Mucosa of stomach (tissue), 1 donor: Measurements from ENCODE around the gene MAD1L1.

Source experiments
- H3K27me3 ChIP-seq: one replicate; pipeline ENCODE4 v1.7.0; 2013; ENCODE audit warnings: mild to moderate bottlenecking, low read length; ENCODE audit not compliant: control insufficient read depth, insufficient read depth
- H3K36me3 ChIP-seq: one replicate; pipeline ENCODE4 v1.7.0; 2013; ENCODE audit warnings: low read length; ENCODE audit not compliant: control insufficient read depth, insufficient read depth
- H3K4me1 ChIP-seq: one replicate; pipeline ENCODE4 v1.7.0; 2013; ENCODE audit warnings: mild to moderate bottlenecking, low read length; ENCODE audit not compliant: control insufficient read depth, insufficient read depth
- H3K4me3 ChIP-seq: one replicate; pipeline ENCODE4 v1.7.0; 2013; ENCODE audit warnings: low read length
- H3K9ac ChIP-seq: one replicate; pipeline ENCODE4 v1.7.0; 2013; ENCODE audit warnings: mild to moderate bottlenecking, low read length, moderate library complexity
- H3K9me3 ChIP-seq: one replicate; pipeline ENCODE4 v1.7.0; 2013; ENCODE audit warnings: mild to moderate bottlenecking, low read length, moderate library complexity; ENCODE audit not compliant: control insufficient read depth
- donor health status: Pancreatic carcinoma.

Gene MAD1L1

DNA sequence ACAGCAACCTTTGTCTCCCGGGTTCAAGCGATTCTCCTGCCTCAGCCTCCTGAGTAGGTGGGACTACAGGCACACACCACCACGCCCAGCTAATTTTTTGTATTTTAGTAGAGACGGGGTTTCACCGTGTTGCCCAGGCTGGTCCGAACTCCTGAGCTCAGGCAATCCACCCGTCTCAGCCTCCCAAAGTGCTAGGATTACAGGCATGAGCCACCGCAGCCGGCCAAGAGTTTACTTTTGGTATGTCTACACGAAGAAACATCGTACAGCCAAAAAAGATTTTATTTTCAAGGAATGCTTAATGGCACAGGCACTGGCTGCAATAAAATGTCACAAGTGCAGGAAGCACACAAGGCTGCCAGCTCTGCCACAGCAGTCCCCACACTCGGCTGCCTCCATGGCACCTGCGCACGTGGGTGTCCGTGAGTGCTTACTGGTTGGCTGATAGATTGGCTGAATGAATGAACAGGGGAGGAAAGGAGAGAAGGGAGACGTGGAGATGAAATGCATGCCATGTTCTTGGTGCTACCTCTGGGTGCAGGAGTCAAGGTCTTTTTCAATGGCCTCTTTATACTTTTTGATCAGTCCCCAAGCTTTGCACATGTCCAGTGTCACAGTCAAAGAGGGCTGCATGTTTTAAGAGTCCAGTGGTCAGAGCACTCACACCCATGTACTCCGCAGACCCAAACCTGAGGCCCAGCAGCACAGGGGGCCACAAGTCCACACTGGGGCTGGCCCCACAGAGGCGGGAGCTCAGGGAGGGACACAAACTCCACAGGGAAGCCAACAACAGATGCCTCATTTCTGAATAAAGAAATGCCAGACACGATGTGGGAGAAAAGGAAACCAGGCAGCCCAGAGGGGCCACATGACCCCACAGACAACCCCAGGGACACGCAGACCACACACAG lies 198.2 kb downstream of the MAD1L1 start:
- Histone ChIP-seq H3K9me3 (no peaks in the 10 kb centered on the region), H3K9ac (no peak overlapping the region)

DNA sequence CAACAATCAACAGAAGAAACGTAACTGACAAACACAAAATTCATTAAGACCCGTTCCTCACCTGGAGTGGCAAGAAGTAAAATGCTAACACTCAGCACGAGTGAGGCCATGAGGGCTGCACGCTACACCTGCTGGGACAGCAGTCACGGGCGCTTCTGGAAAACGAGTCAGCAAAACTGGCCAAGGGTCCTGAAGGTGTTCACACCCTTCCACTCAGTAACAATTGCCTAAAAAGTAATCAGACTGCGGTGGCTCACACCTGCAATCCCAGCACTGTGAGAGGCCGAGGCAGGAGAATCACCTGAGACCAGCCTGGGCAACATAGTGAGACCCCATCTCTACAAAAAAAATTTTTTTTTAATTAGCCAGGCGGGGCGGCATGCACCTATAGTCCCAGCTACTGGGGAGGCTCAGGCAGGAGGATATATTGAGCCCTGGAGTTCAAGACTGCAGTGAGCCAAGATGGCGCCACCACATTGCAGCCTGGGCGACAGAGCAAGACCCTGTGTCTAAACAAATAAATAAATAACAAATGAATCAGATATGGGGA lies 199.1 kb downstream of the MAD1L1 start:
- H3K9ac ChIP-seq: no peak overlapping the region
- H3K4me1 ChIP-seq: peaks cover 8% of the 10 kb centered on the region
- H3K27me3 ChIP-seq: no peaks in the 10 kb centered on the region
- no peak overlapping the region for H3K4me3 ChIP-seq
- H3K9me3 ChIP-seq: no peaks in the 10 kb centered on the region
- no peaks in the 10 kb centered on the region for H3K36me3 ChIP-seq

More for the DNA sequence above, 198.2 kb downstream of the MAD1L1 start:
- Histone ChIP-seq H3K4me3 (no peak overlapping the region), H3K4me1 (peaks cover 8% of the 10 kb centered on the region), H3K36me3 (no peaks in the 10 kb centered on the region), H3K27me3 (no peaks in the 10 kb centered on the region)

DNA sequence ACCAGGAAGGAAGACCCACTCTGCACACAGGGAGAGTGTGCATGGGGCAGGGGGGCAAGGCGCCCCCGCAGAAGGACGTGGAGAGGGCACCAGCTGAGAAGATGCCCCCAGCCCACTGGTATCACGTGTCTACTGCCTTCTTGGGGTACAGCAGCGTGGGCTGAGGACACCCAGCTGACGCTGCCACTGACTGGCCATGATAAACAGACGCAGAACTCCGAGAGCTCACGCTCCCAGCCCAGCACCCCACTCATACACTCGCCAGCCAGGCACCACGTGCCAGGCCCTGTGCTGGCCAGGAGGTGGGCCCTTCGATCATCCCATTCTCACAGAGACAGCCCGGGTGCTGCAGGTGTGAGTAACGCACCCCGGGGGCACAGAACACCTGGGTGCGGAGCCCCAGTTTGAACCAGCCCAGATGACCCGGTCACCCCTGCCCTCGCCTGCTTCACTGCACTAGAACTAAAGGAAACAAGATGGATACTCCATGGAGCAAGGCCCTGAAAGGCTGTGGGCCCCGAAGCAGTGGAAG lies 199.8 kb downstream of the MAD1L1 start:
- peaks cover 8% of the 10 kb centered on the region for H3K4me1 ChIP-seq
- no peaks in the 10 kb centered on the region for H3K36me3 ChIP-seq
- no peak overlapping the region for H3K9ac ChIP-seq
- no peaks in the 10 kb centered on the region for H3K9me3 ChIP-seq
- H3K27me3 ChIP-seq: no peaks in the 10 kb centered on the region
- H3K4me3 ChIP-seq: no peak overlapping the region

DNA sequence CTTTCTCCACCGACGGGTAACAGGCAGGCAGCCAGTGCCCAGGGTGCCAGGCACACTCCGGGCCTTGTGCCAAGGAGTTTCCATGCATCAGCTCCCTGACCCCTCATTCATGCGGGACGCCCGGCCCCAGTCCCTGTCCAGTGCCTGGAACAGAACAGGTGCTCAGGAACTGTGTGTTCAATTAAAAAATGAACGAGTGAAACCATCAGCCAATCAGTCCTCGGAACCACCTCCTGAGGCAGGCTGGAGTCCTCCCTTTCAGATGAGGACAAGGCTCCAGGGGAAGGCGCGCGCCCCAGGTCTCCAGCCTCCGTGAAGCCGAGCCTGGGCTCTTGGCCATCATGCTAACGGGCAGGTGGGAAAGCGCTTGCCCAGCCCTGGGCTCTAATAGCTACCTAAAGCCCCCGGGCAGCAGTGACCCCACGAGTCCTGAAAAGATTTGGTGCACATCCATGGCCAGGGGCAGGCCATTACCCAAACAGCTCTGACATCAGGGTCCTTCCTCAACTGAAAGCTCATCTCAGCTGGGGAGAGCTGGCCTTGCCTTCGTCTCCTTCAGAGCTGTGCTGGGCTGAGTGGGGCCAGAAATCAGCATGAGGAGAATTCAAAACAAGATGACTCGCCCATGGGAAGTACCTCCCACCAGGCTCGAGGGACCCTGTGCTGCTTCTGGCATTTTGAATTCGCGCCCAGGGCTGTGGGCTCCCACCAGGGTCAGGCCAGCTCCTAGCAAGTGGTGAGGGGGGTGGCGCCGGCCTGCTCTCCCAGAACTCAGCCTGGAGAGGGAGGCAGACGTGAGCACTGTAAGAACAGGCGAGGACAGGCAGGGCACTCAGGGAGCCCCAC lies 200.5 kb downstream of the MAD1L1 start:
- Histone ChIP-seq H3K9me3 (no peaks in the 10 kb centered on the region), H3K36me3 (no peaks in the 10 kb centered on the region), H3K27me3 (no peaks in the 10 kb centered on the region), H3K4me3 (no peak overlapping the region), H3K9ac (no peak overlapping the region), H3K4me1 (peaks cover 4% of the 10 kb centered on the region)

DNA sequence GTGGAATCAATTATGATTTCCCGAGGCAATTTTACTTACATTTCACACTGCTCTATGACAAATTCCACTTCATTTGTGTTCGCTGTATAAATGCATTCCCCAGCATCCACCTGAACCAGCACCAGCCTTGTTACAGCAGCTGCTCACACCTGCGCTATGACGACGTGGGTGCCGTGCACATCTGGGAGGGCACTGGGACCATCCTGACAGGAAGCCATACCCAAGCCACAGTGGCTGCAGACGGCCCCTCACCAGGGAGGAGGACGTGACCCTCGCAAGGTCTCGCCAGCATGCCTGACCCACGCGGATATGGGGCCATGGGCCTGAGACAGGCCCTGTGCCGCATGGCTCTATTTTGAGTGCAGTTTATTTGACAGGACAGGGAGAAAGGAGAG lies 201.3 kb downstream of the MAD1L1 start:
- Histone ChIP-seq H3K4me3 (no peak overlapping the region), H3K4me1 (no peaks in the 10 kb centered on the region), H3K9me3 (no peaks in the 10 kb centered on the region), H3K27me3 (no peaks in the 10 kb centered on the region), H3K9ac (no peak overlapping the region), H3K36me3 (no peaks in the 10 kb centered on the region)

DNA sequence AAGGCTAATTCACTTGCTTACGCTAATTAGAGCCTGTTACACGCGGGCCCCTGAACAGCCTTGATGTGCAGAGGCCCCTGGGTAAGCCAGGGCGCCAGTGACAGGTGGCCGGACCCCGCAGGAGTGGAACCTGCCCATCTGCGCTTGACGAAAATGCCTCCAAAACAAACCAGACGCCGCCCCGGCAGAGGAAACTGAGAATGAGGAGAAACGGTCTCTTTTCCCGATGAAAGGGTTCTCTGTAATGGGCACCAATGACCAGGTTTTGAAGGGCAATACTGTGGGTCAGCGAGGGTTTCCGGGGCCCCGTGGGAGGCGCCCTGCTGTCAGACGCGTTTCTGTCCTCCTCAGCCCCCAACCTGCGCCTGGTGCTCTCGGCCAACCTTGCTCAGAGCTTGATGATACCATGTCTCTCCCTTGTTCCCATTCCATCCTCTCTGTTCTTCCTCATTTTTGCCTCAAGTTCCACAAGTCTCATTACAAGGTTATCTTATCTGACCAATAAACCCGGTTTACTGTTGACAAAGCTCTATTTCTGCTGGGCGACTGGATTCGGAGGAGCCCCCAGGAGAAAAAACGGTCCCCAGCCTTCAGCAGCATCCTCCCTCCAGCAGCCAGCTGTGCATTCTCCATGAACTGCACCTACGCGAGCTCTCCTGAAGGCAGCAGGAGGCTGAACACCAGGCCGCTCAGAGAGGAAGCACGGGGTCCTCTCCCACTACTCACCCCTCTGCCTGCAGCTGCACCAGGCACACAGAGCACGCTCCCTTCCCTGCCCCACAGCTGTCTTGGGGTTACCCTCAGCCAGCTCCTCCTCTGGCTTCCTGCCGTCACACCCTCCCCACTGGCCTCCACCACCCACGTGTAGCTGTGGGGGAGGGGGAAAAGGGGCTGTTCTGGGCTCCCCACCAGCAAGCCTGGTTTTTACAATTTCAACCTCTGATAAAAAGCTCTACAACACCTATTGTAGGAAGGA lies 202.0 kb downstream of the MAD1L1 start:
- no peaks in the 10 kb centered on the region for H3K9me3 ChIP-seq
- no peaks in the 10 kb centered on the region for H3K27me3 ChIP-seq
- H3K36me3 ChIP-seq: no peaks in the 10 kb centered on the region
- H3K9ac ChIP-seq: no peak overlapping the region
- H3K4me1 ChIP-seq: no peaks in the 10 kb centered on the region
- H3K4me3 ChIP-seq: no peak overlapping the region

DNA sequence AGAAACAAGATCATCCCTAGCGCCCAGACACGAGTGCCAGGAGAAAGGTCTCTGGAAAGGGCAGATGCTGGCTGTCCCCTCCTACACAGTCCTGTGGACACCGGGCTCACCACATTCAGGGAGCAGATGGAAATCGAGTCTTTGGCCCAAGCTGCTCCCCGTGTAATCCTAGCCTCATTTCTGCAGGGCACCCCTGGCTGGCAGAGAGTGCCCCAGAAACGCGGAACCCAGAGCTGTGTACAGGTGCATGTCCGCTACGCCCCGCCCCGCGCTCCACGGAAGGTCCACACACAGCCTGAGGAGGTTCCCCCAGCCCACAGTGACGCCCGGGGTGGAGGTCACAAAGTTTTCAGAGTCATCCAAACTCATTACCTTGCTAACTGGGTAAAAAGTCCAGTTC lies 202.8 kb downstream of the MAD1L1 start:
- H3K4me1 ChIP-seq: no peaks in the 10 kb centered on the region
- no peaks in the 10 kb centered on the region for H3K27me3 ChIP-seq
- no peak overlapping the region for H3K9ac ChIP-seq
- no peak overlapping the region for H3K4me3 ChIP-seq
- H3K36me3 ChIP-seq: no peaks in the 10 kb centered on the region
- H3K9me3 ChIP-seq: no peaks in the 10 kb centered on the region

DNA sequence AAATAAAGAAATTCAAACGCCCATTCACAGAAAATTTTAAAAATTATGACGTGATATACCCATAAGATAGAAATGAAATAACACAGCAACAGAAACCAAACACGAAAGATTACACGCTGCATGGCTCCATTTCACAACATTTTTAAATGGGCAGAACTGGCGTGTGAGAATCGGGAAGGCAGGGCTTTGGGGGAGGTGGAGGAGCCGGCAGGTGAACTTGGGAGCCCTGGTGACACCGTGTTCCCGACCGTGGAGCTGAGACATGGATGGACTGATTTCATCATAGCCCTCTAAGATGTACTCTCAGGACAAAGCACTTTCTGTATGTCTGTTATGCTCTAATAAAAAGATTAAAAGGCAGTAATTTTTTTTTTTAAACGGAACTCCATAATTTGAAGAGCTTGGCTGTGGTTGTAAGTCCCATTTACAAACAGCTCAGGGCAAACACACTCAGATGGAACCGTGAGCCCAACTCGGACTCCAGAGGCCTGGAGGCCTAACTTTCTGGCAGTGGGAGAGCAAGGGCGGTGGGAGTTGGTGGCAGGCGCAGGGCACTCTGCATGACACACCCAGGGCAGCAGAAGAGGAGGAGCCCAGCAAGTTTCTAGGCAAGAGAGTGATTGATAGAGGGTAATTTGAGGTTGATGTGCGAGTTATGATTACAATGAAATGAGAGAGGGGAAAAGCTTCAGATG lies 203.4 kb downstream of the MAD1L1 start:
- Histone ChIP-seq H3K4me3 (no peak overlapping the region), H3K9ac (no peak overlapping the region), H3K27me3 (no peaks in the 10 kb centered on the region), H3K36me3 (no peaks in the 10 kb centered on the region), H3K4me1 (no peaks in the 10 kb centered on the region), H3K9me3 (no peaks in the 10 kb centered on the region)

DNA sequence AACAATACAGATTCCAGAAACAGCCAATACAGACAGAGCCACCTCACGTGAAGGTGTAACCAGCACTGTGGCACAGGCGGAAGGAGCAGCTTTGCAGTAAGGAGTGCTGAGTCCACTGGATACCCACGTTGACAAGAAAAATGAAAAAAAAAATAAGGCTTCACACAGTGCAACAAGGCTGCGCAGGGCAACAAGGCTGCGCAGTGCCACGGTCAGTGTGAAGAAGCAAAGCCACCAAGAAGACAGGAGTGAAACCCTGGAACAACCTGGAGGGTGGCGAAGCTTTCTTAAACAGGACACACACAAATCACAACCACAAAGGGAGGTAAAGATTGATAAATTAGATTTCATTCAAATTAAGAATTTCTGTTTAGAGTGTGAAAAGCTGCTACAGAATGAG lies 204.0 kb downstream of the MAD1L1 start:
- Histone ChIP-seq H3K9ac (no peak overlapping the region), H3K27me3 (no peaks in the 10 kb centered on the region), H3K4me1 (no peaks in the 10 kb centered on the region), H3K9me3 (no peaks in the 10 kb centered on the region), H3K4me3 (no peak overlapping the region), H3K36me3 (no peaks in the 10 kb centered on the region)

DNA sequence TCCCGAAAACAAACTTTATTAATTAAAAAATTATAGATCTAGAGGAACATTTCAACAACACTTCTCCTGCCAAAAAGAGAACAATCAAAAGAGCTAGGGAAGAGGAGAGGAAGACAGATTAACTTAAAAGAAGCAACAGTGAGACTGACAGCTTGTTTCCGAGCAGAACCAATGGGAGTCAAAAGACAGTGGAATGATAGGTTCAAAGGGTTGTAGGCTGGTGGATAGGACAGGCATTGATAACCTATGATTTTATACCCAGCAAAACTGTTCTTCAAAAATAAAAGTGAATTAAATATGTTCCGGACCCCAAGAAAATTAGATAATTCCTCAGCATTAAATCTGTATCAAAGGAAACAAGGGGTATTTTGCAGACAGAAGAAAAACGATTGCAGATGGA lies 207.6 kb downstream of the MAD1L1 start:
- Histone ChIP-seq H3K36me3 (no peaks in the 10 kb centered on the region), H3K4me1 (no peaks in the 10 kb centered on the region), H3K9me3 (no peaks in the 10 kb centered on the region), H3K27me3 (no peaks in the 10 kb centered on the region), H3K4me3 (no peak overlapping the region), H3K9ac (no peak overlapping the region)

DNA sequence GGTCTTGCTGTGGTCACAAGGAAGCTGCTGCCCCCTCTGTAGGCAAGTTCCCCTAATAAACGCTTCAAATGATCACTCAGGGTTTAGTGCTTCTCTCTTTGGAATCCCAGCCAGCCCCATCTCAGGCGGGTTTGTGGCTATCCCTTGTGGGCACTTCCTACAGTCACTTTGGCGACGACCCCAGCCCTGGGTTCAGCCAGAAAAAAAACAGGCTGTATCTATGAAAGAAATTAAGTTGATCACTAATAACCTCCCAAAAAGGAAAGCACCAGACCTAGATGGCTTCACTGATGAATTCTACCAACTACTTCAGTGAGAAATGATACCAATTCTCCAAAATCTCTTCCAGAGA lies 208.2 kb downstream of the MAD1L1 start:
- Histone ChIP-seq H3K9ac (no peak overlapping the region), H3K9me3 (no peaks in the 10 kb centered on the region), H3K36me3 (no peaks in the 10 kb centered on the region), H3K4me3 (no peak overlapping the region), H3K4me1 (no peaks in the 10 kb centered on the region), H3K27me3 (no peaks in the 10 kb centered on the region)
